Adrenal gland (tissue), 12 donors: ENCODE data around the gene GANAB. TPM values are rescaled to one million over a fixed set of nuclear protein-coding genes. Genes with fewer than 3 reads are reported as not detected.

Source experiments
- DNase-seq, 7 donors: peaks; one replicate each; pipeline ENCODE4 v3.0.0-alpha.2; 2019 to 2020
- H3K27ac ChIP-seq, 5 donors: fragments of 200-600 bp; sonication (generic) in 4 of 5; 1 replicate in 3 of 5; 2 replicates in 2 of 5; pipeline versions ENCODE4 v1.5.1 to v1.8.0; 2016 to 2020; ENCODE audit warnings: mild to moderate bottlenecking in 1 of 5
- H3K27me3 ChIP-seq: fragments of 200-600 bp; 2 replicates; pipeline ENCODE4 v1.8.0; 2021
- H3K36me3 ChIP-seq, 2 donors: fragments of 200-600 bp; replicated peaks in 1 of 2; 1 replicate in 1 of 2; 2 replicates in 1 of 2; pipeline versions ENCODE4 v1.5.1 to v1.8.0; 2018 to 2022
- H3K4me1 ChIP-seq, 2 donors: fragments of 200-600 bp; replicated peaks in 1 of 2; 1 replicate in 1 of 2; 2 replicates in 1 of 2; pipeline versions ENCODE4 v1.5.1 to v1.8.0; 2018 to 2021
- H3K4me3 ChIP-seq, 4 donors: fragments of 200-600 bp; sonication (generic) in 3 of 4; one replicate each; pipeline ENCODE4 v1.5.1; 2016 to 2018
- H3K9me3 ChIP-seq, 3 donors: fragments of 200-600 bp; sonication (generic) in 1 of 3; replicated peaks in 1 of 3; 1 replicate in 2 of 3; 2 replicates in 1 of 3; pipeline versions ENCODE4 v1.5.1 to v1.8.0; 2016 to 2021
- POLR2A ChIP-seq, 2 donors: fragments of 450-650 bp; IDR thresholded peaks; one replicate each; pipeline ENCODE4 v1.6.1; 2017; ENCODE audit warnings: antibody characterized with exemption in 2 of 2, mild to moderate bottlenecking in 2 of 2, moderate library complexity in 1 of 2
- WGBS, 4 donors: extraction: QIAGEN DNeasy Blood & Tissue Kit in 2 of 4; methylation state at CpG; one replicate each; pipeline versions ENCODE4 v1.1.5 to v1.1.7; 2013 to 2017; 5-methylcytosine and 5-hydroxymethylcytosine counted together
- intact Hi-C, 2 donors: fragments of 100-400 bp; cut with DNase I; formaldehyde crosslinking; loops; one replicate each; pipeline versions ENCODE4 v1.14.1 to v1.15.0; 2022 to 2023
- polyA plus RNA-seq, 3 donors: library from polyadenylated mRNA; stranded (reverse); fragments of 200-250 nt in 2 of 3; fragments of 350-450 nt in 1 of 3; fragmentation: Illumina TruSeq in 1 of 3; extraction: RNeasy Lipid Tissue Mini Kit (QIAGEN cat#74804) in 1 of 3; gene quantifications; one replicate each; pipeline ENCODE4 v1.2.3, GENCODE V29; 2013 to 2014
- total RNA-seq, 9 donors: library from RNA; depleted of rRNA in 4 of 9; stranded (reverse); fragments of >200 nt in 4 of 9; fragments of 120-200 nt in 1 of 9; fragmentation: NEBNext Ultra II Directional in 1 of 9; extraction: Animal tissue kit (Norgen Biotek cat#: 25700) in 1 of 9; gene quantifications; one replicate each; pipeline versions ENCODE4 v1.1.0 to v1.2.4, GENCODE V29; 2013 to 2023
- TF ChIP-seq, protein P1 (sequence below), 6 experiments: fragments of 450-650 bp in 4 of 6; fragments of 200-600 bp in 2 of 6; sonication (generic) in 1 of 6; IDR thresholded peaks; 1 replicate in 5 of 6; 2 replicates in 1 of 6; pipeline versions ENCODE4 v1.5.1 to v1.8.0; 2016 to 2021; ENCODE audit warnings: antibody characterized with exemption in 6 of 6, mild to moderate bottlenecking in 2 of 6, moderate library complexity in 1 of 6
- donor health status: healthy with polysubstance abuse.
- donor health status: Bipolar disorder and iron deficiency.
- donor health status: DM: yes; HTN: yes; CAD: no.
- donor health status: DM: no; HTN: no; CAD: no.
- donor health status: DM: no; HTN: no; CAD: no.
- donor health status: DM: yes; HTN: yes; CAD: no.

Gene GANAB
- total and polyA plus RNA-seq, 12 donors, result 90.9 to 304 (median 173) TPM

DNA sequence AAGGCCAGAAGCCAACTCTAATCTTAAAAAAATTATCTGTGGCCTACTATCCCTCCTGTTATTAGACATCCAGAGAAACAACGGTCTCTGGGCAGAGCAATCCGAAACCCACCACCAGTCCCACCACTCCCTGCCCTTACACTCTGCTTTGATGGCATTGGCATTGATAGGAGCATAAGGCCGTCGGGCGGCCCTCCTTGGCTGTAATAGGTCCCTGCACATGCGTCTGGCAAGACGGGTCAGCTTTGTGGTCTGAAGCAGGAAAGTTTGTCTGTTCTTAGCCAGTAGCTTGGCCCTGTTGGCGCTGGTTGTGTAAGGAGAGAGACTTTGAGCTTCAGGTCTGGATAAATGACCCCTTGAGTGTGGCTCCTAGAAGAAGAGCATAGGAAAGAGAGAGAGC lies 51.3 kb downstream of the GANAB start:
- DNase-seq, result no peak
- Histone ChIP-seq H3K27me3 (no peaks in the 10 kb centered on the region), H3K36me3 (peaks cover 0 to 51% of the 10 kb centered on the region in 2 donors), H3K9me3 (no peaks in the 10 kb centered on the region), H3K4me1 (peaks cover 24 to 42% of the 10 kb centered on the region in 2 donors), H3K4me3 (no peak overlapping the region), H3K27ac (no peak overlapping the region)
- intact Hi-C loops, result no loop called here
- TF ChIP-seq, protein P1, sequence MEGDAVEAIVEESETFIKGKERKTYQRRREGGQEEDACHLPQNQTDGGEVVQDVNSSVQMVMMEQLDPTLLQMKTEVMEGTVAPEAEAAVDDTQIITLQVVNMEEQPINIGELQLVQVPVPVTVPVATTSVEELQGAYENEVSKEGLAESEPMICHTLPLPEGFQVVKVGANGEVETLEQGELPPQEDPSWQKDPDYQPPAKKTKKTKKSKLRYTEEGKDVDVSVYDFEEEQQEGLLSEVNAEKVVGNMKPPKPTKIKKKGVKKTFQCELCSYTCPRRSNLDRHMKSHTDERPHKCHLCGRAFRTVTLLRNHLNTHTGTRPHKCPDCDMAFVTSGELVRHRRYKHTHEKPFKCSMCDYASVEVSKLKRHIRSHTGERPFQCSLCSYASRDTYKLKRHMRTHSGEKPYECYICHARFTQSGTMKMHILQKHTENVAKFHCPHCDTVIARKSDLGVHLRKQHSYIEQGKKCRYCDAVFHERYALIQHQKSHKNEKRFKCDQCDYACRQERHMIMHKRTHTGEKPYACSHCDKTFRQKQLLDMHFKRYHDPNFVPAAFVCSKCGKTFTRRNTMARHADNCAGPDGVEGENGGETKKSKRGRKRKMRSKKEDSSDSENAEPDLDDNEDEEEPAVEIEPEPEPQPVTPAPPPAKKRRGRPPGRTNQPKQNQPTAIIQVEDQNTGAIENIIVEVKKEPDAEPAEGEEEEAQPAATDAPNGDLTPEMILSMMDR (IDR thresholded peaks at IDR 0.05), result no peak
- TF ChIP-seq POLR2A (IDR thresholded peaks at IDR 0.05), result no peak
- 74 to 93% (median 88%) methylated on average over 8 of the region's 8 CpGs for WGBS, 4 donors

DNA sequence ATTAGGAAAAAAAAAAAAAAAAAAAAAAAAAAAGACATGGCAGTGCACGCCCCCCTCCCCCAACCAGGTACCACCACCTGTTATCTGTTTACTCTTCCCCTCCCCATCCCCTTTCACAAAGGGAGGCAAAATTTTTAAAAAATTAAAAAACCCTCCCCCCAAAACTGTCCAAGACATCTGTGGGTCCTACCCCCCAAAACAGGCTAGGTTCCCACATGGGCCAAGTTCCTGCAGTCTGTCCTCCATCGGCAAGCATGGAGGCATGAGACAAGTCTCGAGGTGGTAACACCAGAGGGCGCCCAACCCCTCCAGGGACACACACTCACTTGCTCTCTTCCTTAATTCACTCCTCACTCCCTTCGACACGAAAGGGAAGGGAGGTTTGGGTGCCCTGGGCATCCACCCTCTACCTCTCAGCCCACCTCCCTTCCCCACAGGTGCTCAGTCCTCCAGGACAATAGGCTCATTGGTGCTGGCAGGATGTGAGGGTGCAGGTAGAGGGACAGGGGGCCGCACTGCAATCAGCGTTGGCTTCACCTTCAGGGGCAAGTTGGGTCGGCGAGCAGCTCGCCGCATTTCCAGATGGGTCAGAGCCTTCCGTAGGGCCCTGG lies 52.9 kb downstream of the GANAB start:
- 55 to 60% (median 56%) methylated on average over 13 of the region's 13 CpGs for WGBS, 4 donors
- peak overlapping the region in 2 of 5 donors; percentile 3 to 84 for H3K27ac ChIP-seq
- TF ChIP-seq, protein P1 (IDR thresholded peaks at IDR 0.05), result peak; percentile 36 to 60 (median 55)
- no peak for TF ChIP-seq POLR2A (IDR thresholded peaks at IDR 0.05)
- no peak overlapping the region for H3K4me3 ChIP-seq
- peaks cover 0 to 56% of the 10 kb centered on the region in 2 donors for H3K36me3 ChIP-seq
- no peaks in the 10 kb centered on the region for H3K9me3 ChIP-seq
- intact Hi-C loops, result no loop called here
- peaks cover 10 to 30% of the 10 kb centered on the region in 2 donors for H3K4me1 ChIP-seq
- DNase-seq, result peak; percentile 70 to 93 (median 87)
- H3K27me3 ChIP-seq, result no peaks in the 10 kb centered on the region

DNA sequence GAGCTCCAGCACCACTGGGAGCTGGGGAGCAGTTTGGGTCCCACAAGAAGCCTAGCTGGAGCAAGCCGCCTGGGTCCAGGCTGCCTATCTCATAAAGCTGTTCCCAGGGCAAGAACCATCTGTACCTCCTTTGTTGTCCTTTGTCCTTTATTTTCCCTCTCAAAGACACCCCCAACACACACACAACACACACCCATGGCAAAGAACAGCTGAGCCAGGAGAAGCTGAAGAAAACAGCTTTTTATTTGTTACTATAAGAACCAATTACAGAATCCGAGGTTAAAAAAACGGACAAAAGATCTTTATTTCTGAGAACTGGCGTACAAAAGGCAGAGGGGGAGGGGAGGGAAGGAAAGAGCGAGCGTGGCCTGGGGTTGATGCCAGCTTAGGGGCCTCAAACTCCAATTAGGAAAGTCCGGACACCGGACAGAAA lies 53.4 kb downstream of the GANAB start:
- Histone ChIP-seq H3K27me3 (no peaks in the 10 kb centered on the region), H3K27ac (peak overlapping the region in 3 of 5 donors; percentile 84 to 96 (median 95)), H3K4me3 (no peak overlapping the region), H3K4me1 (peaks cover 9 to 26% of the 10 kb centered on the region in 2 donors), H3K9me3 (no peaks in the 10 kb centered on the region), H3K36me3 (peaks cover 0 to 56% of the 10 kb centered on the region in 2 donors)
- no peak for DNase-seq
- intact Hi-C loops, result no loop called here
- WGBS, 4 donors, result 63 to 73% (median 68%) methylated on average over 8 of the region's 8 CpGs
- TF ChIP-seq, protein P1 (IDR thresholded peaks at IDR 0.05), result no peak
- TF ChIP-seq POLR2A (IDR thresholded peaks at IDR 0.05), result no peak

DNA sequence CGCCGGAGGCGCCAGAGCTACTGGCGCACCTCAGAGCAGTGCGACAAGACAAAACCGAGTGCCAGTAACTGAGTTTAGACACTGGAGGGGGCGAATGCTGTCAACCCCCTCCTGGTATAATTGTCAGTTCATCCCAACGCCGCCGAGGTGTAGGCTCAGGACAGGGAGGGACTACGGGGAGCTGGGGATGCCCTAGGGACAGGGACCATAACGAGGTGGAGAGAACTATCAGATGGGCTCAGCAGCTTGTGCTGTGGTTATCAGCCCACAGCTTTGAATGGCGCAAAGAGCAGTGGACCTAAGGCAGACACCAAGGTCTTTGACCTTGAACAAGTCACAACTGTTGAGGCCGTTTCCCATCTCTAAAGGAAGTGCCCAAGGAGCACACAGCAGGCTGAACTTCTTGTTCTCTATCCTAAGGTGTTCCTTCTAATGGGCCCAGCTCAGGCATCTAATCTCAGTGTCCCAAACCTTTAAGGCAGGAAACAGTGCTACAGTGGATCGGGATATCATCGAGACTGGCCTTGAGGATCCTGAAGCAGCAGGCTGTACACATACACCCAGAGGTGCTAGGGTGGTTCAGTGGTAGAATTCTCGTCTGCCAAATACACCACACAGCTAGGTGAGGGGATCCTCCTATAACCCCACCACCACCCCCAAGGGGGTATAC lies 54.1 kb downstream of the GANAB start:
- Histone ChIP-seq H3K27ac (peak overlapping the region; percentile 84 to 96 (median 95)), H3K9me3 (no peaks in the 10 kb centered on the region), H3K4me1 (peaks cover 9 to 26% of the 10 kb centered on the region in 2 donors), H3K27me3 (no peaks in the 10 kb centered on the region), H3K4me3 (peak overlapping the region in 2 of 4 donors; percentile 33 to 53), H3K36me3 (peaks cover 0 to 56% of the 10 kb centered on the region in 2 donors)
- DNase-seq, result peak in 2 of 7 donors; percentile 46 to 48
- intact Hi-C loops, result no loop called here
- TF ChIP-seq, protein P1 (IDR thresholded peaks at IDR 0.05), result no peak
- no peak for TF ChIP-seq POLR2A (IDR thresholded peaks at IDR 0.05)
- 7 to 13% (median 9%) methylated on average over 9 to 17 of the region's 17 CpGs for WGBS, 4 donors
